ENCODE measurements around the gene SFT2D3. TPM values are rescaled to one million over a fixed set of nuclear protein-coding genes. Genes with fewer than 3 reads are reported as not detected.

Gene SFT2D3
- total RNA-seq, 1 experiment from 2014 or later = 7.6 TPM

DNA sequence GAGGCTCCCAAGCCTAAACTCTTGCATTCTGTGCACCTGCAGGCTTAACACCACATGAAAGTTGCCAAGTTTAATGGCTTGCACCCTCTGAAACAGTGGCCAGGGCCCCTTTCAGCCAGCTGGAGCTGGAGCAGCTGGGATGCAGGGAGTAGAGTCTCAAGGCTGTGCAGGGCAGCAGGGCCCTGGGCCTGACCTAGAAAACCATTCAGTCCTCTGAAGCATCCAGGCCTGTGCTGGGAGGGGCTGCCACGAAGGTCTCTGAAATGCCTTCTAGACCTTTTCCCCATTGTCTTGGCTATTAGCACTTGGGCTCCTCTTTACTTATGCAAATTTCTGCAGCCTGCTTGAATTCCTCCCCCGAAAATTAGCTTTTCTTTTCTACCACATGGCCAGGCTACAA lies 10.6 kb upstream of the SFT2D3 start:
- no peak for DNase-seq (ENCODE audit: low spot score)
- no peak overlapping the region for H3K4me3 ChIP-seq (ENCODE audit: low read depth, low read length, poor library complexity, severe bottlenecking)
- CTCF ChIA-PET = no interaction called here
- H3K27ac ChIP-seq (ENCODE audit: low read depth, low read length, poor library complexity, severe bottlenecking) = no peak overlapping the region
- no peak for TF ChIP-seq EZH2 (IDR thresholded peaks at IDR 0.05; ENCODE audit: borderline replicate concordance, low read depth, low read length, poor library complexity, severe bottlenecking)
- no peaks in the 10 kb centered on the region for H3K36me3 ChIP-seq (ENCODE audit: insufficient read depth, low read length, poor library complexity, severe bottlenecking)
- H3K4me1 ChIP-seq (ENCODE audit: insufficient read depth, low read length, poor library complexity, severe bottlenecking) = peaks cover 4% of the 10 kb centered on the region
- H3K27me3 ChIP-seq (replicated peaks; ENCODE audit: insufficient read depth, low read depth, low read length, poor library complexity) = no peaks in the 10 kb centered on the region
- POLR2A ChIA-PET (ENCODE audit: low non-redundant PET) = no interaction called here
- peaks cover 17% of the 10 kb centered on the region for H3K9me3 ChIP-seq (ENCODE audit: low read depth, low read length, poor library complexity, severe bottlenecking)
- no TSS peak for BruUV-seq (replicated peaks)
- intact Hi-C loops (cut with micrococcal nuclease; ENCODE audit: unreplicated experiment) = no loop called here

DNA sequence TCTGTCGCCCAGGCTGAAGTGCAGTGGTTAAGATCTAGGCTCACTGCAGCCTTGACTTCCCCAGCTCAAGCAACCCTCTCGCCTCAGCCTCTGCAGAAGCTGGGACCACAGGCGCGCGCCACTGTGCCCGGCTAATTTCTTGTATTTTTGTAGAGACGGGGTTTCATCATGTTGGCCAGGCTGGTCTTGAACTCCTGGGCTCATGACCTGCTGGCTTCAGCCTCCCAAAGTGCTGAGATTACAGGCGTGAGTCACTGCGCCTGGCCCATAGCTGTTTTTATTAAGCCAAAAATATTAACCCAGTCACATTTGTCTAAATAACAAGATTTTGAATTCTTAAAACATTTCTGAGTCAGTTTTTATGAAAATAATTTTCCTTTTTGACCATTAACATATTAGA lies 6.3 kb upstream of the SFT2D3 start:
- Histone ChIP-seq H3K4me1 (ENCODE audit: insufficient read depth, low read length, poor library complexity, severe bottlenecking) (no peaks in the 10 kb centered on the region), H3K4me3 (ENCODE audit: low read depth, low read length, poor library complexity, severe bottlenecking) (no peak overlapping the region), H3K9me3 (ENCODE audit: low read depth, low read length, poor library complexity, severe bottlenecking) (peaks cover 7% of the 10 kb centered on the region), H3K27ac (ENCODE audit: low read depth, low read length, poor library complexity, severe bottlenecking) (no peak overlapping the region), H3K27me3 (replicated peaks; ENCODE audit: insufficient read depth, low read depth, low read length, poor library complexity) (no peaks in the 10 kb centered on the region), H3K36me3 (ENCODE audit: insufficient read depth, low read length, poor library complexity, severe bottlenecking) (no peaks in the 10 kb centered on the region)
- ChIA-PET CTCF (no interaction called here), POLR2A (ENCODE audit: low non-redundant PET) (interaction anchor here (0.8 kb wide), 1 partner anchor 163 kb away, joined by 16 read pairs; no protein-coding TSS in a partner anchor)
- intact Hi-C loops (cut with micrococcal nuclease; ENCODE audit: unreplicated experiment) = no loop called here
- no TSS peak for BruUV-seq (replicated peaks)
- no peak for DNase-seq (ENCODE audit: low spot score)
- no peak for TF ChIP-seq EZH2 (IDR thresholded peaks at IDR 0.05; ENCODE audit: borderline replicate concordance, low read depth, low read length, poor library complexity, severe bottlenecking)
- TF ChIP-seq, protein P1, sequence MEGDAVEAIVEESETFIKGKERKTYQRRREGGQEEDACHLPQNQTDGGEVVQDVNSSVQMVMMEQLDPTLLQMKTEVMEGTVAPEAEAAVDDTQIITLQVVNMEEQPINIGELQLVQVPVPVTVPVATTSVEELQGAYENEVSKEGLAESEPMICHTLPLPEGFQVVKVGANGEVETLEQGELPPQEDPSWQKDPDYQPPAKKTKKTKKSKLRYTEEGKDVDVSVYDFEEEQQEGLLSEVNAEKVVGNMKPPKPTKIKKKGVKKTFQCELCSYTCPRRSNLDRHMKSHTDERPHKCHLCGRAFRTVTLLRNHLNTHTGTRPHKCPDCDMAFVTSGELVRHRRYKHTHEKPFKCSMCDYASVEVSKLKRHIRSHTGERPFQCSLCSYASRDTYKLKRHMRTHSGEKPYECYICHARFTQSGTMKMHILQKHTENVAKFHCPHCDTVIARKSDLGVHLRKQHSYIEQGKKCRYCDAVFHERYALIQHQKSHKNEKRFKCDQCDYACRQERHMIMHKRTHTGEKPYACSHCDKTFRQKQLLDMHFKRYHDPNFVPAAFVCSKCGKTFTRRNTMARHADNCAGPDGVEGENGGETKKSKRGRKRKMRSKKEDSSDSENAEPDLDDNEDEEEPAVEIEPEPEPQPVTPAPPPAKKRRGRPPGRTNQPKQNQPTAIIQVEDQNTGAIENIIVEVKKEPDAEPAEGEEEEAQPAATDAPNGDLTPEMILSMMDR (conservative IDR thresholded peaks at IDR 0.05; ENCODE audit: low read depth, low read length) = no peak

DNA sequence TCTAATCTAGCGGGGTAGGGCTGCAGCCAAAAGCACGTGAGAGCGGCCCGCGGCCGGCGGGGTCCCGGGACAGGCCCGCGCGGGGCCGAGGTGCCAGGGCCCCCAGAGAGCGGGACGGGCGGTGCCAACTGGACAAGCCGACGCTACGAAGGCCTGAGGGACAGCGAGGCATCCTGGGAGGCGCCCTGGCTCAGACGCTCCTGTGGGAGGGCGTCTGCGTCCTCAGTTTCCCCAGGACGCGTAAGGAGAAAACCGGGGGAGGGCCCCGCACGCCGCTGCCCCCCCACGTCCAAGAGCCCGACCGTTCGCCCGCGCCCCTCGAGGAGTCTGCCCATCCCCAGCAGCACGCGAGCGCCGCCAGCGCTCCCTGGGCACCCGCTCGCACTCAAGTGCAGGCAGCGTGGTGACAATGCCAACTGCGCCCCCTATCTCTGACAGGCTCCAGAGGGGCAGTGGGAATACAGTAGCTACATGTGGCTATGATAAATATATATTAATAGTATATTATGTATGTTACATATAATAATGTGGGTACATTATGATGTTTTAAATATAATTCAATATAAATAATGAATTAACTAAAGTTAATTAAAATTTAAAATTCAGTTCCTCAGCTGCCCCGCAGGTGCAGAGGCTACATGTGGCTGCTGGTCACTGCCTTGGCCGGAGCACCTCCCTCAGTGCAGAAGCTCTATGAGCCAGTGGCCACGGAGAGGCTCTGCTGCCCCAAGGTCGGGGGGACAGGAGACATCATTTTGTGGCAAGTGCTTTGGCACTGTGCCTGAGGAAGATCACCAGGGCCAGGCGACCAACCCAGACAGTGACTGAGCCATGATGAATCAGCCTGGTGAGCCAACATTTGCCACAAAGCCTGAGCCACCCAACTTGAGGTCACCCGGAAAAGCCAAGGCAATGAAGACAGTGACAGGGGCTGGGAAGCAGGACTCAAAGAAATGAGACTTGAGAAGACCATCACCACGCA lies 5.5 kb upstream of the SFT2D3 start:
- Histone ChIP-seq H3K9me3 (ENCODE audit: low read depth, low read length, poor library complexity, severe bottlenecking) (no peaks in the 10 kb centered on the region), H3K4me3 (ENCODE audit: low read depth, low read length, poor library complexity, severe bottlenecking) (peak overlapping the region; percentile 12), H3K27me3 (replicated peaks; ENCODE audit: insufficient read depth, low read depth, low read length, poor library complexity) (no peaks in the 10 kb centered on the region), H3K4me1 (ENCODE audit: insufficient read depth, low read length, poor library complexity, severe bottlenecking) (peaks cover 3% of the 10 kb centered on the region), H3K36me3 (ENCODE audit: insufficient read depth, low read length, poor library complexity, severe bottlenecking) (no peaks in the 10 kb centered on the region), H3K27ac (ENCODE audit: low read depth, low read length, poor library complexity, severe bottlenecking) (no peak overlapping the region)
- BruUV-seq (replicated peaks) = no TSS peak
- DNase-seq (ENCODE audit: low spot score) = peak; percentile 60
- CTCF ChIA-PET = interaction anchor here (1.1 kb wide), 1 partner anchor 105 kb away, joined by 6 read pairs; no protein-coding TSS in a partner anchor
- POLR2A ChIA-PET (ENCODE audit: low non-redundant PET) = interaction anchor here (0.5 kb wide), 1 partner anchor 113 kb away, joined by 13 read pairs; no protein-coding TSS in a partner anchor
- no peak for TF ChIP-seq EZH2 (IDR thresholded peaks at IDR 0.05; ENCODE audit: borderline replicate concordance, low read depth, low read length, poor library complexity, severe bottlenecking)
- TF ChIP-seq, protein P1 (conservative IDR thresholded peaks at IDR 0.05; ENCODE audit: low read depth, low read length) = peak; percentile 59
- intact Hi-C loops (cut with micrococcal nuclease; ENCODE audit: unreplicated experiment) = no loop called here
